ENCODE results near the gene OTUD7B.

Gene OTUD7B

GRCh38 chr1:149932474-149932873 lies 78.1 kb downstream of the OTUD7B start:
- TF ChIP-seq, protein P1, sequence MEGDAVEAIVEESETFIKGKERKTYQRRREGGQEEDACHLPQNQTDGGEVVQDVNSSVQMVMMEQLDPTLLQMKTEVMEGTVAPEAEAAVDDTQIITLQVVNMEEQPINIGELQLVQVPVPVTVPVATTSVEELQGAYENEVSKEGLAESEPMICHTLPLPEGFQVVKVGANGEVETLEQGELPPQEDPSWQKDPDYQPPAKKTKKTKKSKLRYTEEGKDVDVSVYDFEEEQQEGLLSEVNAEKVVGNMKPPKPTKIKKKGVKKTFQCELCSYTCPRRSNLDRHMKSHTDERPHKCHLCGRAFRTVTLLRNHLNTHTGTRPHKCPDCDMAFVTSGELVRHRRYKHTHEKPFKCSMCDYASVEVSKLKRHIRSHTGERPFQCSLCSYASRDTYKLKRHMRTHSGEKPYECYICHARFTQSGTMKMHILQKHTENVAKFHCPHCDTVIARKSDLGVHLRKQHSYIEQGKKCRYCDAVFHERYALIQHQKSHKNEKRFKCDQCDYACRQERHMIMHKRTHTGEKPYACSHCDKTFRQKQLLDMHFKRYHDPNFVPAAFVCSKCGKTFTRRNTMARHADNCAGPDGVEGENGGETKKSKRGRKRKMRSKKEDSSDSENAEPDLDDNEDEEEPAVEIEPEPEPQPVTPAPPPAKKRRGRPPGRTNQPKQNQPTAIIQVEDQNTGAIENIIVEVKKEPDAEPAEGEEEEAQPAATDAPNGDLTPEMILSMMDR (IDR thresholded peaks at IDR 0.05; ENCODE audit: borderline replicate concordance, insufficient read depth, low read depth, low read length) = no peak
- no peak overlapping the region for H3K4me3 ChIP-seq (ENCODE audit: low read depth, low read length)

DNA sequence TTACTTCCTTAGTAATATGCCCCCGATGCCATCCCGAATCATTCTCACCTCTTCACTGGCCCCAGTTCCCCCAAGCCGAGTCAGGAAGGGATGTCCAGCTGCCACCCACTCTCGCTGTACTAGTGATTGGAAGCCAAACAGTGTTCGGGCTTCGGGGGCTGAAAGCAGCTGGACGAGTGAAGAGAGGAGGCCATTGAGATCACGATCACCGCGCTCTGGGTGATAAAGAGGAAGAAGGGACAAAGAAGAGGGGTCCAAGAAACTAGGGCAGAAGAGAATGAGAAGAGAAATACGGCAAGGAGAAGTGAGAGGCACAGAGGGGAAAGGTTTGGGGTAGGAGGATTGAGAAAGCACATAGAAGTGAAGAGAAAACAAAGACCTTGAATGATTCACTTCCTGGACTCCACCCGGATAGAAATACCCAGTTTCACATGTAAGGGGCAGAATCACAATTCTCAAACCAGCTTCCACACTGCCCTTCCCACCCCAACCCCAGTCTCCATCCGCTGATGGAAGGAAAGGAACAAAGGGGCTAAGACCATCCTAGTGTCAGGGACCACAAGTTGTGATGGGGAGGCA lies 79.2 kb downstream of the OTUD7B start:
- H3K4me3 ChIP-seq (ENCODE audit: low read depth, low read length) = no peak overlapping the region
- TF ChIP-seq, protein P1 (IDR thresholded peaks at IDR 0.05; ENCODE audit: borderline replicate concordance, insufficient read depth, low read depth, low read length) = no peak

DNA sequence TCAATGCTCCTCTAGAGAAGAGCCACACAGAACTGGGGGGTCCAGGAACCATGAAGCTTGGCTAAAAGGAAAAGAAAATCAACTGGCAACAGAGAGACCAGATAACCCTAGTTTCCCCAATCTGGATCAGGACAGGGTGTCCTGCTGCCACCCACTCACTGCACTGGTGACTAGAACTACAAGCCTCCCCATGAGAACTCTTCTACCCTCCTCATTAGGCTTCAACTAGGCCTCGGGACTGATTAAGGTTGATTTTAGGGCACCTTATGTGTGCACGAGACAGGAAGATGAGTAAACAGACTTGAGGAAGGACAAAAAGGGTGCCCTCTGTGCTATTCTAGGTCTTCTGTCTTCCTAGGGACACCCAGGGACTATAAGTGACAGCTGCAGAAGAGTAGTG lies 80.7 kb downstream of the OTUD7B start:
- TF ChIP-seq, protein P1 (IDR thresholded peaks at IDR 0.05; ENCODE audit: borderline replicate concordance, insufficient read depth, low read depth, low read length) = no peak
- H3K4me3 ChIP-seq (ENCODE audit: low read depth, low read length) = no peak overlapping the region

DNA sequence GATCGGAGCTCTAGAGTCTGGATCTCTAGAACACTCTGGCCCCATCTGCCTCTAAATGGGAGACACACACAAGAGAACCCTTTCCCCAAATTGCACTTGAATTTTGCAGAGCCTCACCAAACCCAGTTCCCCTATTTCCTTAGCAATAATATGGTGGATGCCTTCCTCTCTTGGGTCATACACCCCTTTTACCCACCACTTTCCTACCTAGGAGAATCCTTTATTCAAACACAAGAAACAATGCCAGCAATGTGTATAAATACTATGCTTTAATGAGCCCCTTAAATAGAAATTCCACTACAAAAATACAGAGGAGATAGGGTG lies 82.2 kb downstream of the OTUD7B start:
- TF ChIP-seq, protein P1 (IDR thresholded peaks at IDR 0.05; ENCODE audit: borderline replicate concordance, insufficient read depth, low read depth, low read length) = no peak
- H3K4me3 ChIP-seq (ENCODE audit: low read depth, low read length) = peak overlapping the region; percentile 91

- TF ChIP-seq, protein P1 (IDR thresholded peaks at IDR 0.05; ENCODE audit: borderline replicate concordance, insufficient read depth, low read depth, low read length) = no peak
- H3K4me3 ChIP-seq (ENCODE audit: low read depth, low read length) = peak within 1 kb of the TSS; percentile 91
These were observed 82.7 kb downstream of the OTUD7B start, which contains the start of gene SF3B4 for GRCh38 chr1:149927563-149928400. Gene SF3B4, minus strand, starts transcription at chr1:149927803. Its CDS starts 44 bp downstream, at chr1:149927759.

- TF ChIP-seq, protein P1 (IDR thresholded peaks at IDR 0.05; ENCODE audit: borderline replicate concordance, insufficient read depth, low read depth, low read length) = no peak
- peak overlapping the region; percentile 91 for H3K4me3 ChIP-seq (ENCODE audit: low read depth, low read length)
These were observed 83.4 kb downstream of the OTUD7B start for GRCh38 chr1:149927056-149927562.
